ENCODE measurements around the gene ZNF831. TPM values are rescaled to one million over a fixed set of nuclear protein-coding genes. Genes with fewer than 3 reads are reported as not detected.

The ZNF831 gene
- total and polyA plus RNA-seq, 5 experiments from 2014 or later = 5.5 to 29.9 (median 6.2) TPM

GRCh38 chr20:59221049-59221706 is 57.6 kb downstream of the ZNF831 start:
- ATAC-seq = no peak
- Mint-ChIP-seq H3K36me3 (peaks cover 0 to 38% (median 7%) of the 10 kb centered on the region in 3 donors), H3K9me3 (no peaks in the 10 kb centered on the region), H3K27ac (peak overlapping the region; percentile 61 to 92 (median 80)), H3K4me1 (peaks cover 9 to 29% (median 26%) of the 10 kb centered on the region in 4 donors), H3K4me3 (peak overlapping the region; percentile 65 to 89 (median 76)), H3K27me3 (no peaks in the 10 kb centered on the region)
- DNase-seq = no peak
- POLR2A ChIA-PET = interaction anchor here (0.8 to 2.3 kb wide), 8 partner anchors 7 to 239 kb away, joined by 3 to 10 read pairs (median 6); partner anchors contain the start of genes ATP5F1E and ZNF831

DNA sequence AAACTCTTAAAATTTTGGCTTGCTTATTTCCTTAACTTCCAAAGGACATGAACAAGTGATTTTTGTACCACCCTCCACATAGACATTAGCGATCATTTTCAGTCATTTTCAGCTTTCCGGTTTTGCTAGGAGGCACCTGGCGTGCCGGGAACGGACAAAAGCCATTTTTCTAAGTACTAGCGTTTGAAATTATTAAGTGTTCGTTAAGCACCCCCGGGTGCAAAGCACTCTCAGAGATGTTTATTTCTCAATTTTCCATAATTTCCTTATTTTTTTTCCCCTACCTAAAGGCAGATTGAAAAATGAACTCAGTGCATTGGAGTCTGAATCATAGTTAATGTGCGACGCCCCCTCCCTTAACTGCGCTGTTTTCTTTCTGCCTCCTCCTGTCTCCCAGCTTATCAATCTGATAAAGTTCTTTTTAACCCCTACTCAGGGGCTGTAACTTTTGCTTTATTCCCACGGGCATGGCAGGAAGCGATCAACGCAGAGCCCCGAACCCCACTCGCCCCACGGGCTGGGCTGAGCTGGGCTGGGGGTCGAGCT is 58.2 kb downstream of the ZNF831 start:
- POLR2A ChIA-PET = interaction anchor here (0.5 to 2.6 kb wide), 13 partner anchors 8 to 240 kb away, joined by 3 to 13 read pairs (median 5); partner anchors contain the start of genes ATP5F1E and ZNF831
- peak overlapping the region; percentile 55 to 92 (median 80) for H3K27ac Mint-ChIP-seq

DNA sequence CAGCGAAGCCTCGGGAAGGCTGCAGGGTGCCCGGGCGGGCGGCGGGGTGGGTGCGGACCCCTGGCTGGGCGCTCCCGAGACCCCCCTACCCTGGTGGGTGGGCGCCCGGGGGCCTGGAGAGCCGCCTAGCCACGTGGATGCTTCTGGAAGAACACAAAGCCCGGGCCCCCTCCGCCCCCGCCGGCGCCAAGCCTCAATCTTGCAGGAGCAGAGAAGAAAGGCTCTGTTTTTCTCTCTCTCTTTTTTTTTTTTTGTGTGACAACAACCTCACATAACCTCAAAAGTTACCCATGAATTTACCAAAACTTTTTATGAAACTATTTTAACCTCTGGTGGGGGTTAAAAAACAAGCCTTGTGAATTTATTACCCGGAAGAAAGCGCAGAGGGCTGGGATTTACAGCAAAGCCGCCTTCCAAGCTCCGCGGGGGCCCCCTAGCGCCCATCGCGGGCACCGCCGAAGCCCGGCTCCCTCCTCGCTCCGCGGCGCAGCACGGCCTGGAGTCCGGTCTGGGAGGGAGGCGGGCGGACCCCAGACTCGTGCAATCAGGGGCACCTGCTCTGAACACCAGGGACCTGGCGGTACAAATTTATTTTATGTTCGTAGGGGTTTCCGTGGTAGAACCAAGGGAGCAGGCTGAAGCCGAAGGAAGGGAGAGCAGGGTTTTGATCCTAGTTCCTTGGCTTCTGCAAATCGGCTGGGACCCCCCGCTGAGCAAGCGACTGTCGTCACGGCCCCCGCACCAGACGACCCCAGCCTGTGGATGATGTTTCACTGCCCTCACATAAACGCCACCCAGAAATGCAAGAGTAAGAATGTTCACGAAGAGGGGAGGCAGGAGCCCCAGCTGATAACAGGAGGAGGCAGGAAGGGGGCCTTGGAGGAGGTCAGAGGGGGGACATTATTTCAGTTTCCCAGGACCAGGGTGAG is 58.9 kb downstream of the ZNF831 start:
- Mint-ChIP-seq H3K9me3 (no peaks in the 10 kb centered on the region), H3K4me3 (peak overlapping the region; percentile 75 to 91 (median 86)), H3K4me1 (peaks cover 5 to 29% (median 25%) of the 10 kb centered on the region in 4 donors), H3K27me3 (no peaks in the 10 kb centered on the region), H3K36me3 (peaks cover 0 to 38% (median 4%) of the 10 kb centered on the region in 3 donors), H3K27ac (peak overlapping the region; percentile 81 to 94 (median 92))
- peak; percentile 91 to 95 for ATAC-seq
- POLR2A ChIA-PET = interaction anchor here (0.5 to 2.6 kb wide), 12 partner anchors 9 to 572 kb away, joined by 3 to 13 read pairs (median 6); partner anchors contain the start of genes ATP5F1E and STX16
- DNase-seq = peak; percentile 67 to 86 (median 81)

More for the DNA sequence above, 58.2 kb downstream of the ZNF831 start:
- Mint-ChIP-seq H3K27me3 (no peaks in the 10 kb centered on the region), H3K4me3 (peak overlapping the region; percentile 65 to 89 (median 76)), H3K4me1 (peaks cover 7 to 29% (median 25%) of the 10 kb centered on the region in 4 donors), H3K9me3 (no peaks in the 10 kb centered on the region), H3K36me3 (peaks cover 0 to 38% (median 3%) of the 10 kb centered on the region in 3 donors)
- DNase-seq (peak in 1 of 10 donors; percentile 26), ATAC-seq (peak; percentile 19 to 31)

GRCh38 chr20:59223182-59223601 is 59.6 kb downstream of the ZNF831 start:
- H3K27ac Mint-ChIP-seq = peak overlapping the region in 7 of 10 donors; percentile 72 to 94 (median 92)
- no peak for DNase-seq

GRCh38 chr20:59223750-59224149 is 60.1 kb downstream of the ZNF831 start:
- Mint-ChIP-seq H3K9me3 (peaks cover 0 to under 1% (median 0%) of the 10 kb centered on the region in 9 donors), H3K36me3 (peaks cover under 1 to 42% (median 12%) of the 10 kb centered on the region in 3 donors), H3K27ac (peak overlapping the region in 1 of 10 donors; percentile 18), H3K4me3 (peak overlapping the region in 1 of 10 donors; percentile 86), H3K4me1 (peaks cover 5 to 29% (median 25%) of the 10 kb centered on the region in 4 donors), H3K27me3 (no peaks in the 10 kb centered on the region)
- ATAC-seq = no peak
- POLR2A ChIA-PET = interaction anchor here (0.5 to 2.6 kb wide), 3 partner anchors 136 to 359 kb away, joined by 3 to 13 read pairs (median 6); partner anchors contain the start of gene ATP5F1E
- no peak for DNase-seq

More at GRCh38 chr20:59223182-59223601, 59.6 kb downstream of the ZNF831 start:
- POLR2A ChIA-PET = interaction anchor here (0.9 to 2.6 kb wide), 3 partner anchors 63 to 191 kb away, joined by 3 to 13 read pairs (median 6); partner anchors contain the start of gene ATP5F1E
- no peak for ATAC-seq
- Mint-ChIP-seq H3K4me1 (peaks cover 5 to 29% (median 25%) of the 10 kb centered on the region in 4 donors), H3K27me3 (no peaks in the 10 kb centered on the region), H3K36me3 (peaks cover 0 to 36% (median 7%) of the 10 kb centered on the region in 3 donors), H3K9me3 (no peaks in the 10 kb centered on the region), H3K4me3 (peak overlapping the region in 8 of 10 donors; percentile 75 to 89 (median 86))

DNA sequence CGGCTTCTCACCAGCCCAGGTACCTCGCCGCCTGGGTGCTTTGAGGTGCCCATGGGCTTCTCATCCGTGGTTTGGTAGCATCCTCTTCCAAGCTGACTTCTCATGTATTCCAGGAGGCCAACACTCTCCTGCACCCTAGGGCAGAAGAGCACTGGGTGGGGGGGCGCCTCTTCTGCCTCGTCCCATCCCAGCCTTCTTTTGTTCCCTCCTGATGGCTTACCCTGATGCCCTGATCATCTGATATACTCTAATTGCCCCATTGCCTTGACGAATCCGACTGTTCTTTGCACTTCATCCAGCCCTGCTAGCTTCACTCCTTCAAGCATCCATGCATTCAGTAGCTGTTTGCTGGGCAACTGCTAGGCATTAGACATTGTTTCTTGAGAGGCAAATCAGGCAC is 60.6 kb downstream of the ZNF831 start:
- peaks cover 0 to 4% (median 0%) of the 10 kb centered on the region in 9 donors for H3K9me3 Mint-ChIP-seq
- peak overlapping the region in 1 of 10 donors; percentile 24 for H3K4me3 Mint-ChIP-seq
- DNase-seq = no peak
- H3K27ac Mint-ChIP-seq = peak overlapping the region in 1 of 10 donors; percentile 13
- peaks cover 5 to 44% (median 17%) of the 10 kb centered on the region in 3 donors for H3K36me3 Mint-ChIP-seq
- peaks cover 9 to 29% (median 25%) of the 10 kb centered on the region in 4 donors for H3K4me1 Mint-ChIP-seq
- ATAC-seq = no peak
- POLR2A ChIA-PET = interaction anchor here (0.5 to 2.6 kb wide), 2 partner anchors 136 to 360 kb away, joined by 6 to 13 read pairs; no protein-coding TSS in a partner anchor
- H3K27me3 Mint-ChIP-seq = no peaks in the 10 kb centered on the region

DNA sequence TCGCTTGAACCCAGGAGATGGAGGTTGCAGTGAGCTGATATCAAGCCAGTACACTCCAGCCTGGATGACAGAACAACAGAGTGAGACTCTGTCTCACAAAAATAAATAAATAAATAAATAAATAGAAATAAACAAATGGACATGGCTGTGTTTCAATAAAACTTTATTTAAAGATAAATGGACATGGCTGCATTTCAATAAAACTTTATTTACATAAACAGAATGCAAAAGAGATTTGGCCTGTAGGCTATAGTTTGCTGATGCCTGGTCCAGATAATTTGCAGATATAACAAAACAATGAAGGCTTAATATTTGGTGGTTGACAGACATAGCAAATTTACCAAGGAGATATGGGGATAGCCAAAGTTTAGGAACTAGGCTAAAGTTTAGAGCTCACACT is 66.8 kb downstream of the ZNF831 start:
- peak overlapping the region in 1 of 10 donors; percentile 53 for H3K27ac Mint-ChIP-seq

DNA sequence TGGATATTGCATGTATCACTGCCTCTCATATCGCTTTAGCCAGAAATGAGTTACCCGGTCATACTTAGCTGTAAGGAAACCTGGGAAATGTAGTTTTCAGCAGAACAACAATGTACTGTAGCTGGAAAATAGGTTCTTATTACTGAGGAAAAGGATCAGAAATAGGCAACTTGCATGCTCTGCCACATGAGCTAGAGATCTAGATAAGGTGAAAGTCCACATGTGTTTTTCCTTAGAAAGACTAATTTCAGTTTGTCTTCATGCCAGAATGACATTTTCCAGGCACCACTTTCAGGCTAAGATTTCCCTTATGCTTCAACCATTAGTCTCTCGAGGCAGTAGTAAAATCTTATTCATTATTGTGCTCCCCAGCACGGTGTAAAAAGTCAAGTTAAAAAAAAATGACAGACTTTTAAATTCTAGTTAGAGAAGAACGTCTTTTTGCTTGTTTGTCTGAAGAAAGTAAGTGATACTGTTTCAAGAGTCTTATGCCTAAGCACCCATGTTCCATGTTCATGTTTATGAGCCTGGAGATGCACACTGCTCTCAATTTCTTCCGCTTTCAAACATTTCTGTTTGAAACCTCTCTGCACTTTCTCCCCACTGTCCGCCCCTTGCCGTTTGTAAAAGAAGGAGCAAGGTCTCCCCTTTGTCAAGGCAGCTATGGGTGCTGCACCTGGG is 67.6 kb downstream of the ZNF831 start:
- peaks cover 7 to 81% (median 34%) of the 10 kb centered on the region in 3 donors for H3K36me3 Mint-ChIP-seq
- H3K27ac Mint-ChIP-seq = peak overlapping the region in 2 of 10 donors; percentile 13 to 31
- DNase-seq (no peak), ATAC-seq (no peak)
- H3K4me3 Mint-ChIP-seq = no peak overlapping the region
- H3K4me1 Mint-ChIP-seq = peaks cover 13 to 21% (median 16%) of the 10 kb centered on the region in 4 donors
- POLR2A ChIA-PET = no interaction called here
- peaks cover 0 to 4% (median 0%) of the 10 kb centered on the region in 9 donors for H3K9me3 Mint-ChIP-seq
- H3K27me3 Mint-ChIP-seq = no peaks in the 10 kb centered on the region

More for the DNA sequence above, 66.8 kb downstream of the ZNF831 start:
- peaks cover 0 to 4% (median 0%) of the 10 kb centered on the region in 9 donors for H3K9me3 Mint-ChIP-seq
- H3K27me3 Mint-ChIP-seq = no peaks in the 10 kb centered on the region
- POLR2A ChIA-PET = no interaction called here
- no peak for ATAC-seq
- peaks cover 7 to 14% (median 11%) of the 10 kb centered on the region in 4 donors for H3K4me1 Mint-ChIP-seq
- H3K36me3 Mint-ChIP-seq = peaks cover 7 to 83% (median 34%) of the 10 kb centered on the region in 3 donors
- H3K4me3 Mint-ChIP-seq = no peak overlapping the region
- DNase-seq = no peak

- peaks cover 16 to 21% (median 17%) of the 10 kb centered on the region in 4 donors for H3K4me1 Mint-ChIP-seq
- DNase-seq = no peak
- H3K4me3 Mint-ChIP-seq = no peak overlapping the region
- no peak for ATAC-seq
- H3K36me3 Mint-ChIP-seq = peaks cover 7 to 80% (median 29%) of the 10 kb centered on the region in 3 donors
- no peaks in the 10 kb centered on the region for H3K27me3 Mint-ChIP-seq
- peaks cover 0 to 4% (median 0%) of the 10 kb centered on the region in 9 donors for H3K9me3 Mint-ChIP-seq
- POLR2A ChIA-PET = no interaction called here
- H3K27ac Mint-ChIP-seq = peak overlapping the region in 1 of 10 donors; percentile 18
Observed at GRCh38 chr20:59232618-59233017, 69.0 kb downstream of the ZNF831 start.

DNA sequence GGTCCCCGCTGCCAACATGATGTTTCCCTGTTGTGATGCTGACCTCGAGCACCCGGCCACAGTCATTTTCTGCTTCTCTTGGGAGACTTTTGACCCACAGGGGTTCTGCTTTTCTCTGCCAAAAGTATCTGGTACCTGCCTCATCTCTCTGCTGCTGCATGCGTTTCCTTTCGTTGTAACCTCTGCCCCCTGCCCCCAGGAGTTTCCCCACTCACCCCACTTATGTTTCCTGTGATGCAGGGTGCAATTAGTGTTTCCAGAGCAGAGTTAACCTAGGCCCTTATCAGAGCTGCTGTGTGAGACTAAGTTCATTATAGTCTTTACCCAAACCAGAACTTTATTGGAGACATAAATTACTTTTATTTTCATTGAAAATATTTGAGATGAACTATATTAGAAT is 71.6 kb downstream of the ZNF831 start:
- peak overlapping the region in 3 of 10 donors; percentile 14 to 21 (median 19) for H3K4me3 Mint-ChIP-seq
- no peaks in the 10 kb centered on the region for H3K27me3 Mint-ChIP-seq
- POLR2A ChIA-PET = no interaction called here
- ATAC-seq (peak; percentile 77 to 80), DNase-seq (no peak)
- peaks cover 0 to 83% (median 23%) of the 10 kb centered on the region in 3 donors for H3K36me3 Mint-ChIP-seq
- H3K27ac Mint-ChIP-seq = peak overlapping the region in 7 of 10 donors; percentile 37 to 88 (median 61)
- no peaks in the 10 kb centered on the region for H3K9me3 Mint-ChIP-seq
- peaks cover 12 to 21% (median 17%) of the 10 kb centered on the region in 4 donors for H3K4me1 Mint-ChIP-seq

DNA sequence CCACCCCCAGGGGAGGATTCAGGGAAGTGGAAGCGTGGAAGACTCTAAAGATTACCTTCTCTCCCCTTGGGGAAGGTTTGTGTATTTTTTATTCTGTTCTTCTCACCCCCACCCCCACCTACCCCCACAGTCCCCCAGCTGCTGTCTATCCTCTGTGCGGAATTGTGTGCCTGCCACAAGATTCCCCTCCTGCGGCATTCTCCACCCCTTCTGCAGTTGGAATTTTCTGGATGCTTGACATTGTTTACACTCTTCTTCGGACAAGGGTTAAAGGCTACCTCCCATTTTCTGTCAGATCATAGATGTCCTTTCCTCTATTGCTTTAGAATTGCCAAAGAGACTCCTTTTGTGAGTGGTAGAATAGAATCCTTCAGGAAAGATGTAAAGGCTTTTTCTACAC is 76.4 kb downstream of the ZNF831 start:
- POLR2A ChIA-PET = no interaction called here
- Mint-ChIP-seq H3K27ac (no peak overlapping the region), H3K4me1 (peaks cover 8 to 19% (median 14%) of the 10 kb centered on the region in 4 donors), H3K36me3 (peaks cover 3 to 83% (median 36%) of the 10 kb centered on the region in 3 donors), H3K27me3 (no peaks in the 10 kb centered on the region), H3K4me3 (no peak overlapping the region), H3K9me3 (no peaks in the 10 kb centered on the region)
- ATAC-seq (no peak), DNase-seq (no peak)

Data from naive thymus-derived CD8-positive, alpha-beta T cell (primary cell).